ENCODE measurements around the gene TMEM17.
A peak's percentile ranks its signal among the peaks of the same experiment; 100 is the strongest.

TMEM17 gene

DNA sequence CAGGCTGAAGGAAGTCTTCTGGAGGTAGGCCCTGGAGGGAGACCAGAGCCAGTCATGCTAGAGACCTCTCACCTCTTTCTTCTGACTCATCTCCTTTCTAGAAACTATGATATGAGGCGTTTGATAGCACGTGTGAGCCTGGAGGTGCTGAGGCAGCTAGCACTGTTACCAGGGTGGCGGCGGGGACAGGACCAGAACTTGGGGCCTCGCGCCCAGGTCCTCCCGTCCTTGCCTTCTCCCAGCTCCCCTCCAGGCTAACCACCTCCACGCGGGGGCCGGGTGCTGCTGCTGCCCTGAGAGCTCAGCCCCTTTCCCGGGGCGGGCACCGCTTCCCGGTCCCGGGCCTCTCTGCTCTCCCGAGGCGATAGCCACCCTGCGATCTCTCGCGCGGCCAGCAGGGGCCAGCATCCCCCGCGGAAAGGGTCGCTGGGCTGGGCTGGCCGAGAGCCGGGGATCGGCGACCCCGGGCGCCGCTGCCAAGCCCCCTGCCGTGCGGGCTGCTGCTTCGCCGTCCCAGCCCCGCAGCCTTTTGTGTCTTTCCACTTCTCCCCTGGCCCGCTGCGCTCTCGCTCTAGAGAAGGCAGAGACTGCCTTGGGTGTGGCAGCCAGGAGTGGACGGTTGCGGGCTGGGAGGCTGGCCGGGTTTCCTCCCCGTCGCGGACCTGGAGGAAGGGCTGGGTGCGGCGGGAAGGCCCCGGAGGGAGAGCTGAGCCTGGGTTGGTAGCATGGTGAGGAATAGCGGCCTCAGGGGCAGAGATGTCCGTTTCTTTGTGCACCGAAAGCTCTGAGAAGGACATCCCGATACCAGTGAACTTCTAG, 49.1 kb downstream of the TMEM17 start:
- no peaks in the 10 kb centered on the region for H3F3A ChIP-seq (ENCODE audit: control insufficient read depth, insufficient read depth)
- no peak overlapping the region for H3K27ac ChIP-seq (ENCODE audit: low read depth, low read length)
- H3K79me2 ChIP-seq (ENCODE audit: control insufficient read depth, low read length) = no peaks in the 10 kb centered on the region
- no peaks in the 10 kb centered on the region for H3K9me3 ChIP-seq (ENCODE audit: control insufficient read depth, insufficient read depth, low read length)
- peaks cover 9% of the 10 kb centered on the region; the same call in 1 of the 2 replicates for H3K27me3 ChIP-seq (ENCODE audit: control insufficient read depth, low read length)
- H3K4me1 ChIP-seq (ENCODE audit: control insufficient read depth, low read length) = peaks cover 9% of the 10 kb centered on the region; the same call in 1 of the 2 replicates
- TF ChIP-seq, protein P1, sequence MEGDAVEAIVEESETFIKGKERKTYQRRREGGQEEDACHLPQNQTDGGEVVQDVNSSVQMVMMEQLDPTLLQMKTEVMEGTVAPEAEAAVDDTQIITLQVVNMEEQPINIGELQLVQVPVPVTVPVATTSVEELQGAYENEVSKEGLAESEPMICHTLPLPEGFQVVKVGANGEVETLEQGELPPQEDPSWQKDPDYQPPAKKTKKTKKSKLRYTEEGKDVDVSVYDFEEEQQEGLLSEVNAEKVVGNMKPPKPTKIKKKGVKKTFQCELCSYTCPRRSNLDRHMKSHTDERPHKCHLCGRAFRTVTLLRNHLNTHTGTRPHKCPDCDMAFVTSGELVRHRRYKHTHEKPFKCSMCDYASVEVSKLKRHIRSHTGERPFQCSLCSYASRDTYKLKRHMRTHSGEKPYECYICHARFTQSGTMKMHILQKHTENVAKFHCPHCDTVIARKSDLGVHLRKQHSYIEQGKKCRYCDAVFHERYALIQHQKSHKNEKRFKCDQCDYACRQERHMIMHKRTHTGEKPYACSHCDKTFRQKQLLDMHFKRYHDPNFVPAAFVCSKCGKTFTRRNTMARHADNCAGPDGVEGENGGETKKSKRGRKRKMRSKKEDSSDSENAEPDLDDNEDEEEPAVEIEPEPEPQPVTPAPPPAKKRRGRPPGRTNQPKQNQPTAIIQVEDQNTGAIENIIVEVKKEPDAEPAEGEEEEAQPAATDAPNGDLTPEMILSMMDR (IDR thresholded peaks at IDR 0.05; ENCODE audit: low read depth, low read length, poor library complexity, severe bottlenecking) = peak; percentile 78
- TF ChIP-seq EZH2phosphoT487 (IDR thresholded peaks at IDR 0.05; ENCODE audit: borderline replicate concordance, low read length) = no peak
- H3K36me3 ChIP-seq (ENCODE audit: control insufficient read depth, low read length) = no peaks in the 10 kb centered on the region
- peak overlapping the region; percentile 79 for H3K4me2 ChIP-seq (ENCODE audit: low read length)
- H4K20me1 ChIP-seq (ENCODE audit: control insufficient read depth, insufficient read depth, low read depth, low read length) = no peaks in the 10 kb centered on the region
- H3K9me2 ChIP-seq (replicated peaks; ENCODE audit: control insufficient read depth, low read length) = no peaks in the 10 kb centered on the region
- peak overlapping the region; percentile 68 for H3K4me3 ChIP-seq (ENCODE audit: low read length)

DNA sequence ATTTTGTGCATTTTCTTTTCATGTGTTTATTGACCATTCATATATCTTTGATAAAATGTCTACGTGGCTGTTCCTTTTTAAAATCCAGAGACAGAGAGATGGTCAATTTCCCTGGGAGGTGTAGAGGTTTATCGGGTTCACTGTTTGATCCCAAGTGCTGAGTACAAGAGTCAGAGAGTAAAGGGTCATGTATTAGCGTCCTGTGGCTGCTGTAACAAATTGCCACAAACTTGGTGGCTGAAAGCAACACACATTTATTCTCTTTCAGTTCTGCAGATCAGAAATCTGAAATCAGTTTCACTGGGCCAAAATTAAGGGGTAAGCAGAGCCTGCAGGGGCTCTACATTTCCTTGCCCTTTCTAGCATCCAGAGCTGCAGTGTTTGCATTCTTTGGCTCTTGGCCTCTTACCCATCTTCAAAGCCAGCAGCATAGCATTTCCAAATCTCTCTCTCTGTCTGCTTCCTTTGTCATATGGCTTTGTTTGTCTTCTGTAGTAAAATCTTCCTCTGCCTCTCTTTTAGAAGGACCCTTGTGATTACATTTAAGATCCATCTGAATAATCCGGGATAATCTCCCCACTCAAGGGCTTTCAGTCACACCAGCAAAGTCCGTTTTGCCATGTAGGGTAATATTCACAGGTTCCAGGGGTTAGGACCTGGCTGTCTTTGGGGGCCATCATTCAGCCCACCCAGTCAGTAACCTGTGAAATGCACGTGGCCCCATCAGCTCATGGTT, 49.9 kb downstream of the TMEM17 start:
- Histone ChIP-seq H3K27me3 (ENCODE audit: control insufficient read depth, low read length) (peaks cover 12% of the 10 kb centered on the region; the same call in 1 of the 2 replicates), H3K4me3 (ENCODE audit: low read length) (no peak overlapping the region), H3K36me3 (ENCODE audit: control insufficient read depth, low read length) (no peaks in the 10 kb centered on the region), H3K27ac (ENCODE audit: low read depth, low read length) (no peak overlapping the region), H3K9me2 (replicated peaks; ENCODE audit: control insufficient read depth, low read length) (no peaks in the 10 kb centered on the region), H4K20me1 (ENCODE audit: control insufficient read depth, insufficient read depth, low read depth, low read length) (no peaks in the 10 kb centered on the region), H3F3A (ENCODE audit: control insufficient read depth, insufficient read depth) (no peaks in the 10 kb centered on the region), H3K4me1 (ENCODE audit: control insufficient read depth, low read length) (peaks cover 9% of the 10 kb centered on the region; the same call in 1 of the 2 replicates), H3K4me2 (ENCODE audit: low read length) (peak overlapping the region; percentile 79), H3K79me2 (ENCODE audit: control insufficient read depth, low read length) (no peaks in the 10 kb centered on the region), H3K9me3 (ENCODE audit: control insufficient read depth, insufficient read depth, low read length) (no peaks in the 10 kb centered on the region)
- TF ChIP-seq, protein P1 (IDR thresholded peaks at IDR 0.05; ENCODE audit: low read depth, low read length, poor library complexity, severe bottlenecking) = no peak
- TF ChIP-seq EZH2phosphoT487 (IDR thresholded peaks at IDR 0.05; ENCODE audit: borderline replicate concordance, low read length) = no peak

DNA sequence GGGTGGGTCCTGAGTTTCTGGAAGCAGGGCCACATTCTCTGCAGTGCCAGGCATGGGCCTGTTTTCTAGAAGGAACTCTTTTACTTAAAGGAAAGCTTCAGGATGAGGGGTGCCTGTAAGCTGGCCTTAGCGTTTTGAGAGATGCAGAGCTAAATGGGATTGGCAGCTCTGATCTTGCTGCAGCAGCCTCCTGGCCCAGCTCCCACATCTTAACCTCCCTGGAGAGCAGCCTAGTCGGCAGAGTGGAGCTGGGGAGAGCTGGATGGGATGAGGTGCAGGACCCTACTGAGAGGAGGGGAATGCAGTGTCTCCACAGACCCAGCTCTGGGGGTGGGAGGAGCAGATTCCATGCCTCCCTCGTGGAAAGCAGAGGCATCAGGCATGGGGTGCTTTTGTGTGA, 52.0 kb downstream of the TMEM17 start:
- H3K4me2 ChIP-seq (ENCODE audit: low read length) = no peak overlapping the region
- H3K9me3 ChIP-seq (ENCODE audit: control insufficient read depth, insufficient read depth, low read length) = no peaks in the 10 kb centered on the region
- H3K9me2 ChIP-seq (replicated peaks; ENCODE audit: control insufficient read depth, low read length) = no peaks in the 10 kb centered on the region
- H3F3A ChIP-seq (ENCODE audit: control insufficient read depth, insufficient read depth) = no peaks in the 10 kb centered on the region
- H3K27me3 ChIP-seq (ENCODE audit: control insufficient read depth, low read length) = peaks cover 12% of the 10 kb centered on the region; the same call in 1 of the 2 replicates
- H3K4me1 ChIP-seq (ENCODE audit: control insufficient read depth, low read length) = peaks cover 9% of the 10 kb centered on the region; the same call in 1 of the 2 replicates
- H3K27ac ChIP-seq (ENCODE audit: low read depth, low read length) = no peak overlapping the region
- H3K4me3 ChIP-seq (ENCODE audit: low read length) = no peak overlapping the region
- H4K20me1 ChIP-seq (ENCODE audit: control insufficient read depth, insufficient read depth, low read depth, low read length) = no peaks in the 10 kb centered on the region
- H3K79me2 ChIP-seq (ENCODE audit: control insufficient read depth, low read length) = no peaks in the 10 kb centered on the region
- no peaks in the 10 kb centered on the region for H3K36me3 ChIP-seq (ENCODE audit: control insufficient read depth, low read length)
- TF ChIP-seq, protein P1 (IDR thresholded peaks at IDR 0.05; ENCODE audit: low read depth, low read length, poor library complexity, severe bottlenecking) = no peak
- no peak for TF ChIP-seq EZH2phosphoT487 (IDR thresholded peaks at IDR 0.05; ENCODE audit: borderline replicate concordance, low read length)
